ENCODE results near the gene ADPRM. TPM values are rescaled to one million over a fixed set of nuclear protein-coding genes. Genes with fewer than 3 reads are reported as not detected.

Gene ADPRM
- total and polyA plus RNA-seq, 12 donors = 3.5 to 7.3 (median 4.6) TPM

GRCh38 chr17:10664571-10664970, 32.8 kb upstream of the ADPRM start:
- no peak for DNase-seq
- Histone ChIP-seq H3K9me3 (no peaks in the 10 kb centered on the region), H3K27me3 (no peaks in the 10 kb centered on the region), H3K36me3 (peaks cover 0 to 4% (median 0%) of the 10 kb centered on the region in 9 donors), H3K4me3 (no peak overlapping the region), H3K27ac (no peak overlapping the region), H3K4me1 (no peaks in the 10 kb centered on the region)
- 81 to 83% methylated on average over 9 of the region's 9 CpGs for WGBS, 2 donors
- TF ChIP-seq, protein P1, sequence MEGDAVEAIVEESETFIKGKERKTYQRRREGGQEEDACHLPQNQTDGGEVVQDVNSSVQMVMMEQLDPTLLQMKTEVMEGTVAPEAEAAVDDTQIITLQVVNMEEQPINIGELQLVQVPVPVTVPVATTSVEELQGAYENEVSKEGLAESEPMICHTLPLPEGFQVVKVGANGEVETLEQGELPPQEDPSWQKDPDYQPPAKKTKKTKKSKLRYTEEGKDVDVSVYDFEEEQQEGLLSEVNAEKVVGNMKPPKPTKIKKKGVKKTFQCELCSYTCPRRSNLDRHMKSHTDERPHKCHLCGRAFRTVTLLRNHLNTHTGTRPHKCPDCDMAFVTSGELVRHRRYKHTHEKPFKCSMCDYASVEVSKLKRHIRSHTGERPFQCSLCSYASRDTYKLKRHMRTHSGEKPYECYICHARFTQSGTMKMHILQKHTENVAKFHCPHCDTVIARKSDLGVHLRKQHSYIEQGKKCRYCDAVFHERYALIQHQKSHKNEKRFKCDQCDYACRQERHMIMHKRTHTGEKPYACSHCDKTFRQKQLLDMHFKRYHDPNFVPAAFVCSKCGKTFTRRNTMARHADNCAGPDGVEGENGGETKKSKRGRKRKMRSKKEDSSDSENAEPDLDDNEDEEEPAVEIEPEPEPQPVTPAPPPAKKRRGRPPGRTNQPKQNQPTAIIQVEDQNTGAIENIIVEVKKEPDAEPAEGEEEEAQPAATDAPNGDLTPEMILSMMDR (IDR thresholded peaks at IDR 0.05) = no peak
- intact Hi-C loops (cut with DNase I) = no loop called here
- no peak for ATAC-seq

- no peak for DNase-seq
- TF ChIP-seq, protein P1 (IDR thresholded peaks at IDR 0.05) = no peak
- Histone ChIP-seq H3K4me1 (no peaks in the 10 kb centered on the region), H3K27me3 (no peaks in the 10 kb centered on the region), H3K4me3 (no peak overlapping the region), H3K36me3 (no peaks in the 10 kb centered on the region), H3K9me3 (no peaks in the 10 kb centered on the region), H3K27ac (no peak overlapping the region)
- 92 to 93% methylated on average over 5 of the region's 5 CpGs for WGBS, 2 donors
- intact Hi-C loops (cut with DNase I) = no loop called here
- no peak for ATAC-seq
These were observed 30.5 kb upstream of the ADPRM start for GRCh38 chr17:10666906-10667305.

GRCh38 chr17:10668775-10669174, 28.6 kb upstream of the ADPRM start:
- 80 to 90% methylated on average over 1 of the region's 1 CpG for WGBS, 2 donors
- Histone ChIP-seq H3K27me3 (no peaks in the 10 kb centered on the region), H3K4me1 (no peaks in the 10 kb centered on the region), H3K4me3 (no peak overlapping the region), H3K9me3 (no peaks in the 10 kb centered on the region), H3K36me3 (peaks cover 0 to 12% (median 0%) of the 10 kb centered on the region in 9 donors), H3K27ac (no peak overlapping the region)
- no peak for ATAC-seq
- TF ChIP-seq, protein P1 (IDR thresholded peaks at IDR 0.05) = no peak
- intact Hi-C loops (cut with DNase I) = no loop called here
- DNase-seq = no peak

DNA sequence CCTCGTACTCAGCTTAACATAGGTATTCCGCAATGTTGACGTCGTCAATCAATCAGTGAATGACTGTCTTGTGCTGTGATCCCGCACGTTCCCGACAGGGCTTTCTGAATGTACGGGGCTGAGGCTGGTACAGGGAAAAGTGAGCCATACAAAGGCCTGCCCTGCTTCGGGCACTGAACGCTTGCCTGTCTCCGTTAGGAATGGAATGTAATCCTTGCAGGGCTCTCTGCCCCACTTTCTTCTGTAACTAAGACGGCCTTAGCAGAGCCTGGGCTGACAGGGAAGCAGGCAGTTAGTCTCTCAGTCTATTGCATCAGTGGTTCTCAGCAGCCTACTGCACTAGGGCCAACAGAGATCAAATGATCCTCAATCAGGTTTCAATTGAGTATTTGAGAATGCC, 24.1 kb upstream of the ADPRM start:
- TF ChIP-seq, protein P1 (IDR thresholded peaks at IDR 0.05) = no peak
- Histone ChIP-seq H3K27me3 (no peaks in the 10 kb centered on the region), H3K4me1 (no peaks in the 10 kb centered on the region), H3K36me3 (peaks cover 0 to 57% (median 18%) of the 10 kb centered on the region in 9 donors), H3K27ac (no peak overlapping the region), H3K4me3 (no peak overlapping the region), H3K9me3 (no peaks in the 10 kb centered on the region)
- ATAC-seq (no peak), DNase-seq (no peak)
- intact Hi-C loops (cut with DNase I) = no loop called here
- 91 to 94% methylated on average over 12 of the region's 12 CpGs for WGBS, 2 donors

All from heart right ventricle (tissue), 16 donors.